Neural crest cell (in vitro differentiated cells): ENCODE measurements around the gene SIVA1. TPM values are rescaled to one million over a fixed set of nuclear protein-coding genes. Genes with fewer than 3 reads are reported as not detected.

Experiments
- DNase-seq: peaks from one replicate; pipeline ENCODE4 v3.0.0; 2021; ENCODE audit warnings: low read depth, mixed read lengths, low spot score
- H3K27ac Mint-ChIP-seq: one replicate; pipeline ENCODE4 v1.8.0; 2021; ENCODE audit warnings: mild to moderate bottlenecking, mixed read lengths; ENCODE audit not compliant: unreplicated experiment
- H3K27me3 Mint-ChIP-seq: 2 replicates; pipeline ENCODE4 v1.8.0; 2021; ENCODE audit warnings: low read depth, mild to moderate bottlenecking, mixed read lengths
- H3K36me3 Mint-ChIP-seq: 2 replicates; pipeline ENCODE4 v1.8.0; 2021; ENCODE audit warnings: low read depth, mild to moderate bottlenecking, mixed read lengths
- H3K4me1 Mint-ChIP-seq: 2 replicates; pipeline ENCODE4 v1.8.0; 2021; ENCODE audit warnings: mixed read lengths
- H3K4me3 Mint-ChIP-seq: one replicate; pipeline ENCODE4 v1.8.0; 2021; ENCODE audit warnings: mild to moderate bottlenecking, mixed read lengths
- H3K9me3 Mint-ChIP-seq: 2 replicates; pipeline ENCODE4 v1.8.0; 2021; ENCODE audit warnings: mixed read lengths
- total RNA-seq: library from RNA; stranded (reverse); gene quantifications from 2 replicates; pipeline ENCODE4 v1.2.1, GENCODE V29; 2021
- TF ChIP-seq, protein P1 (sequence below): fragments of 200-600 bp; sonication (generic); conservative IDR thresholded peaks from 2 replicates; pipeline ENCODE4 v1.5.0; 2021; ENCODE audit warnings: antibody characterized with exemption, mild to moderate bottlenecking

Gene SIVA1
- total RNA-seq, 1 donor from 2014 or later: 121 TPM

DNA sequence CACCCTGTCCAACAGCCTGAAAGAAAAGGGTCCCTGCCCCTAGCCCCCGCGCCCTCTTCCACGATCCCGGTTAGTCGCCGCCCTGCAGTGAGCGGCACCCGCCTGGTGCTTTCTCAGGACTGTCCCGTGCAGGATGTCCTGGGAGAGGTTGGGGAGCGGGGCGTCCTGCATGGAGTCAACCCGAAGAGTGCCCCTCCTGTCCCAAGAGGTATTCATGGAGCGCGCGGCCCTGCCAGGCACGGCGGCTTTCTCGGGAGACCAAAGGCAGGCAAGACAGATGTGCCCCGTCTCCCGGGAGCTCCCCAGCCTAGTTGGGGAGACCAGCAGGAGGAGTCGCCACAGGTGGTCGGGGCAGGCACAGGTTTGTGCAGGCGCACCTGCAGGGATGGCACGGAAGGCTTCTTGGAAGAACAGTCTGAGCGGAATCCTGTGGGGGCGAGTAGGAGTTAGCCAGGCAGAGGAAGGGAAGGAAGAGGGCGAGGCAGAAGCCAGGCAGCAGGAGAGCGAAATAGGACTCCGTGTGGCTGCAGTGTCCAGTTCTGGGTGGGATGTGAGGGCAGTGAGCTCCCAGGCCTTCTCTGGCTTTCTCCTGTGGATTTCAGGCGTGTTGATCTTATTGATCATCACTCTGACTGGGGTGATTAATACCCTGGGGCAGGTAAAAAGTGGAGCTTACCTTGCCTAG lies 723 bp downstream of the SIVA1 start:
- H3K27ac Mint-ChIP-seq: peak overlapping the region; percentile 83
- peaks cover 4% of the 10 kb centered on the region for H3K27me3 Mint-ChIP-seq
- peaks cover 26% of the 10 kb centered on the region for H3K4me1 Mint-ChIP-seq
- TF ChIP-seq, protein P1, sequence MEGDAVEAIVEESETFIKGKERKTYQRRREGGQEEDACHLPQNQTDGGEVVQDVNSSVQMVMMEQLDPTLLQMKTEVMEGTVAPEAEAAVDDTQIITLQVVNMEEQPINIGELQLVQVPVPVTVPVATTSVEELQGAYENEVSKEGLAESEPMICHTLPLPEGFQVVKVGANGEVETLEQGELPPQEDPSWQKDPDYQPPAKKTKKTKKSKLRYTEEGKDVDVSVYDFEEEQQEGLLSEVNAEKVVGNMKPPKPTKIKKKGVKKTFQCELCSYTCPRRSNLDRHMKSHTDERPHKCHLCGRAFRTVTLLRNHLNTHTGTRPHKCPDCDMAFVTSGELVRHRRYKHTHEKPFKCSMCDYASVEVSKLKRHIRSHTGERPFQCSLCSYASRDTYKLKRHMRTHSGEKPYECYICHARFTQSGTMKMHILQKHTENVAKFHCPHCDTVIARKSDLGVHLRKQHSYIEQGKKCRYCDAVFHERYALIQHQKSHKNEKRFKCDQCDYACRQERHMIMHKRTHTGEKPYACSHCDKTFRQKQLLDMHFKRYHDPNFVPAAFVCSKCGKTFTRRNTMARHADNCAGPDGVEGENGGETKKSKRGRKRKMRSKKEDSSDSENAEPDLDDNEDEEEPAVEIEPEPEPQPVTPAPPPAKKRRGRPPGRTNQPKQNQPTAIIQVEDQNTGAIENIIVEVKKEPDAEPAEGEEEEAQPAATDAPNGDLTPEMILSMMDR: no peak
- peak overlapping the region; percentile 97 for H3K4me3 Mint-ChIP-seq
- no peaks in the 10 kb centered on the region for H3K9me3 Mint-ChIP-seq
- peaks cover 7% of the 10 kb centered on the region for H3K36me3 Mint-ChIP-seq
- DNase-seq: no peak

DNA sequence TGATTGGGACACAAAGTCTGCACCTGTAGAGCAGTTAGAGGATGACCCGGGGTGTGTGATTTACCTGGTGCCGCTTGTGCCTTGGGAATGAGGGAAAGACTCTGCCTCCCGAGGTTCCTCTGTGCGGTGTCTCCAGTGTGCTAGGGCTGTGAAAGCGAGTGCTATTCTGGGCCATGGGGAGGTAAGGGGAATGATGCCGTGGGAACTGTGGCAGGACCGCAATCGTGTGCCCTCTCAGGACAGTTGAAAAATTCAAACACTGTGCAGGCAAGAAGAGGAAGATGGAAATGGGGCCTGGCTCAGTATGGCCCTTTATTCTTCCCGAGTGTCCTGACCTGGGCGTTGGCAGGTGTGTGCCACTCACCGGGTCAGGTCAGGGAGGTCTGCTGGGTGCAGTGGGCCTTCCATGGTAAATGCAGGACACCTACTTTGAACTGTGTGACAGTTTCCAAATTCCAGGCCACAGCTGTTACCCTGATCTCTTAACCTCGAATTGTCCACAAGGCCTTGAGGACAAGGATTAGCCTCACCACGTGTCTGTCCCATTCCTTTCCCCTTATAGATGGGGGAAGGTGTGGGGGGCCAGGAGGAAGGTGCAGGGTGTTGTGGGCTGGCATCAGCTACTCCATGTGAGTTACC lies 1.4 kb downstream of the SIVA1 start:
- Mint-ChIP-seq H3K4me3 (peak overlapping the region; percentile 97), H3K4me1 (peaks cover 26% of the 10 kb centered on the region), H3K9me3 (no peaks in the 10 kb centered on the region), H3K36me3 (peaks cover 7% of the 10 kb centered on the region), H3K27ac (no peak overlapping the region), H3K27me3 (peaks cover 4% of the 10 kb centered on the region)
- DNase-seq: no peak
- TF ChIP-seq, protein P1: no peak

DNA sequence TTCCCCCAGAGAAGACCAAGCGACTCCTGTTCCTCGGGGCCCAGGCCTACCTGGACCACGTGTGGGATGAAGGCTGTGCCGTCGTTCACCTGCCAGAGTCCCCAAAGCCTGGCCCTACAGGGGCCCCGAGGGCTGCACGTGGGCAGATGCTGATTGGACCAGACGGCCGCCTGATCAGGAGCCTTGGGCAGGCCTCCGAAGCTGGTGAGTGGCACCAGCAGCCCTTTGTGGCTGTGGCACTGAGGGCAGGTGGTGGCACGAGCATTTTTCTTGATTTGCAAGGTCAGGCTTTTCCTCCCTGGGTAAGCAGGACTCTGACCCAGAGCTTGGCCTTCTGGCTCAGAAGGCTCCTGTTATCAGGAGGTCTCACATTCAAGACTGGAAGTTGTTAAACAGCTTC lies 2.7 kb downstream of the SIVA1 start:
- peaks cover 4% of the 10 kb centered on the region for H3K36me3 Mint-ChIP-seq
- no peak for DNase-seq

DNA sequence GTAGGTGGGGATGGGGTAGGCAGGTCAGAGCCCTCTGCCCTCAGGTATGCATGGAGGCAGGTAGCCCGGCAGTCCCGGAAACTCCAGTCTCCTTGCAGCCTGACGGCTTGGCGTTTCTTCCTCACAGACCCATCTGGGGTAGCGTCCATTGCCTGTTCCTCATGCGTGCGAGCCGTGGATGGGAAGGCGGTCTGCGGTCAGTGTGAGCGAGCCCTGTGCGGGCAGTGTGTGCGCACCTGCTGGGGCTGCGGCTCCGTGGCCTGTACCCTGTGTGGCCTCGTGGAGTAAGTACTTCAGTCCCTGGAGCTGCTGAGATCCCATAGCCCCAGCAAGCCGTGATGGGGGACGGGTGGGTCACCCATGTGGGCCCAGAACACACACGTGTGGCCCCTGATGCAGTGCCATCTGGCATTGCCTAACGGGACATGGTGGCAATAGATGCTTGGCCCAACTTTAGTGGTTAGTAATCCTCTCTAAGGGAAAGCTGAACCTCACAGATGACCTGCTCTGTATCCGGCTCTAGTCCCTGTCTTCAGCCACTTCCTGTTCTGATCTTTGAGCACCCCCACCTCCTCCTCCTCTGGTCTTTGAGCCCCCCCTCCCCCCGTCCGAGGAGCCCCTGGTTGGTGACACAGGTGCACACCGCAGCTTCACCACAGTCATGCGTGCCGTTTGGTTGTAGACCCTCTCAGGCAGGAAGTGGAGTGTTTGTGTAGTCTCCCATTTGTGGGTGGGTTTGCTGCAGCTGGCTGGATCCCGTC lies 3.7 kb downstream of the SIVA1 start:
- TF ChIP-seq, protein P1: no peak
- Mint-ChIP-seq H3K4me1 (peaks cover 25% of the 10 kb centered on the region), H3K9me3 (no peaks in the 10 kb centered on the region), H3K36me3 (peaks cover 6% of the 10 kb centered on the region), H3K4me3 (peak overlapping the region; percentile 70), H3K27ac (no peak overlapping the region), H3K27me3 (peaks cover 4% of the 10 kb centered on the region)
- no peak for DNase-seq

More for the DNA sequence above, 2.7 kb downstream of the SIVA1 start:
- H3K4me3 Mint-ChIP-seq: peak overlapping the region; percentile 97
- H3K27ac Mint-ChIP-seq: no peak overlapping the region
- peaks cover 25% of the 10 kb centered on the region for H3K4me1 Mint-ChIP-seq
- TF ChIP-seq, protein P1: no peak
- peaks cover 4% of the 10 kb centered on the region for H3K27me3 Mint-ChIP-seq
- no peaks in the 10 kb centered on the region for H3K9me3 Mint-ChIP-seq

DNA sequence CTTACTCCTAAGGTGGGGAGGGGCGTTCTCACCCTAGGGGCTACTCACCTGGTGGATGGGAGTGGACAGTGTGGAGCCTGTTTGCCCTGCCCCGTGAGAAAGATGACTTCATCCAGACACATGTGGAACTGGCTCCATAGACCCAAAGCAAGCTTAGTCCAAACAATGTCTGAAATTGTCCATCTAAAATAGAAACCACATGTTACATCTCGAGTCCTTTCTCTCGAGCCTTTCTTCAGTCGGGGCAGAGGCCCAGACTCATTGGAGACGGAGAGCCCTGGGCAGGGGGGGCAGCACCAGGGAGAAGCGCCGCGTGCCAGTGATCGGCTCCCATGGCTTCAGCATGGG lies 4.3 kb downstream of the SIVA1 start:
- H3K9me3 Mint-ChIP-seq: no peaks in the 10 kb centered on the region

More for the DNA sequence above, 4.3 kb downstream of the SIVA1 start:
- no peak for DNase-seq
- H3K4me1 Mint-ChIP-seq: peaks cover 25% of the 10 kb centered on the region
- H3K36me3 Mint-ChIP-seq: peaks cover 9% of the 10 kb centered on the region
- peaks cover 4% of the 10 kb centered on the region for H3K27me3 Mint-ChIP-seq
- TF ChIP-seq, protein P1: no peak
- no peak overlapping the region for H3K27ac Mint-ChIP-seq
- peak overlapping the region; percentile 12 for H3K4me3 Mint-ChIP-seq
